MCF 10A (cell line): ENCODE results near the gene SHROOM3. TPM values are rescaled to one million over a fixed set of nuclear protein-coding genes. Genes with fewer than 3 reads are reported as not detected.
A peak's percentile ranks its signal among the peaks of the same experiment; 100 is the strongest.

Source experiments
- BruUV-seq: library from RNA; stranded (reverse); fragments of 400-500 nt; replicated peaks from 2 replicates; lab custom pipeline; 2021; lab: Mats Ljungman, UMichigan
- CTCF ChIA-PET: fragments of 300-600 bp; sonication (Branson Sonifier 250); formaldehyde crosslinking; extraction: SDS; loops from one replicate; lab custom pipeline; 2021; ENCODE audit warnings: antibody characterized with exemption, inconsistent platforms; lab: Yijun Ruan, JAX
- POLR2A ChIA-PET: fragments of 300-600, 350-650 bp; sonication (Branson Sonifier 250); formaldehyde crosslinking; extraction: SDS; loops from one replicate; lab custom pipeline; 2020; ENCODE audit warnings: antibody characterized with exemption, inconsistent platforms; lab: Yijun Ruan, JAX
- DNase-seq: peaks from one replicate; pipeline ENCODE4 v3.0.0-alpha.2; 2018; ENCODE audit not compliant: unreplicated experiment
- H3K27ac Mint-ChIP-seq: one replicate; pipeline ENCODE4 v1.8.0; 2022; ENCODE audit warnings: mild to moderate bottlenecking, low read depth, mixed read lengths; ENCODE audit not compliant: unreplicated experiment
- H3K27me3 Mint-ChIP-seq: one replicate; pipeline ENCODE4 v1.8.0; 2022; ENCODE audit warnings: mixed read lengths; ENCODE audit not compliant: insufficient read depth, unreplicated experiment
- H3K36me3 Mint-ChIP-seq: one replicate; pipeline ENCODE4 v1.8.0; 2022; ENCODE audit warnings: mild to moderate bottlenecking, moderate library complexity, mixed read lengths; ENCODE audit not compliant: insufficient read depth, unreplicated experiment
- H3K4me1 Mint-ChIP-seq: one replicate; pipeline ENCODE4 v1.8.0; 2022; ENCODE audit warnings: mixed read lengths; ENCODE audit not compliant: insufficient read depth, unreplicated experiment
- H3K4me3 Mint-ChIP-seq: one replicate; pipeline ENCODE4 v1.8.0; 2022; ENCODE audit warnings: mild to moderate bottlenecking, moderate library complexity, mixed read lengths; ENCODE audit not compliant: unreplicated experiment
- H3K9me3 Mint-ChIP-seq: one replicate; pipeline ENCODE4 v1.8.0; 2022; ENCODE audit warnings: mixed read lengths; ENCODE audit not compliant: unreplicated experiment
- CTCF ChIP-seq: fragments of 200-600 bp; IDR thresholded peaks from one replicate; pipeline ENCODE4 v1.8.0; 2022; ENCODE audit warnings: antibody characterized with exemption, mild to moderate bottlenecking; ENCODE audit not compliant: unreplicated experiment
- intact Hi-C: fragments of 100-400 bp; cut with micrococcal nuclease; formaldehyde crosslinking; loops from 2 replicates; pipeline ENCODE4 v1.14.1; 2022
- total RNA-seq: library from RNA; stranded (reverse); gene quantifications from 2 replicates; pipeline ENCODE4 v1.2.3, GENCODE V29; 2022

Gene SHROOM3
- total RNA-seq, 1 experiment from 2014 or later: 20.7 TPM

- no peak overlapping the region for H3K4me3 Mint-ChIP-seq
- CTCF ChIA-PET: interaction anchor here (0.7 to 1.1 kb wide), 3 partner anchors 18 to 274 kb away, joined by 3 to 5 read pairs (median 4); no protein-coding TSS in a partner anchor
- H3K9me3 Mint-ChIP-seq: peaks cover 4% of the 10 kb centered on the region
- no peaks in the 10 kb centered on the region for H3K36me3 Mint-ChIP-seq
- no peak for TF ChIP-seq CTCF
- H3K4me1 Mint-ChIP-seq: peaks cover 19% of the 10 kb centered on the region
- POLR2A ChIA-PET: interaction anchor here (1.2 to 2.2 kb wide), 4 partner anchors 8 to 43 kb away, joined by 3 to 24 read pairs (median 7); partner anchors contain the start of gene SHROOM3
- H3K27me3 Mint-ChIP-seq: no peaks in the 10 kb centered on the region
- H3K27ac Mint-ChIP-seq: peak overlapping the region; percentile 90
- peak; percentile 78 for DNase-seq
- BruUV-seq: no TSS peak
- intact Hi-C loops: no loop called here
These were observed 22.9 kb downstream of the SHROOM3 start for GRCh38 chr4:76457885-76458284.

- TF ChIP-seq CTCF: no peak
- Mint-ChIP-seq H3K27ac (peak overlapping the region; percentile 90), H3K4me3 (no peak overlapping the region), H3K36me3 (no peaks in the 10 kb centered on the region), H3K27me3 (no peaks in the 10 kb centered on the region), H3K9me3 (peaks cover 8% of the 10 kb centered on the region), H3K4me1 (peaks cover 19% of the 10 kb centered on the region)
- BruUV-seq: TSS peak; percentile 82
- POLR2A ChIA-PET: interaction anchor here (0.5 to 2.2 kb wide), 11 partner anchors 8 to 295 kb away, joined by 3 to 24 read pairs (median 3); partner anchors contain the start of gene SHROOM3
- no peak for DNase-seq
- CTCF ChIA-PET: interaction anchor here (0.5 to 1.1 kb wide), 3 partner anchors 42 to 489 kb away, joined by 3 to 6 read pairs (median 4); no protein-coding TSS in a partner anchor
- intact Hi-C loops: no loop called here
These were observed 23.3 kb downstream of the SHROOM3 start for GRCh38 chr4:76458297-76458696.

- intact Hi-C loops: no loop called here
- Mint-ChIP-seq H3K36me3 (no peaks in the 10 kb centered on the region), H3K9me3 (peaks cover 9% of the 10 kb centered on the region), H3K4me3 (no peak overlapping the region), H3K4me1 (peaks cover 19% of the 10 kb centered on the region), H3K27me3 (no peaks in the 10 kb centered on the region), H3K27ac (peak overlapping the region; percentile 90)
- TF ChIP-seq CTCF: no peak
- no TSS peak for BruUV-seq
- ChIA-PET POLR2A (interaction anchor here (0.5 to 2.2 kb wide), 14 partner anchors 8 to 296 kb away, joined by 3 to 24 read pairs (median 3); partner anchors contain the start of gene SHROOM3), CTCF (interaction anchor here (0.5 to 1.9 kb wide), 4 partner anchors 11 to 489 kb away, joined by 3 to 6 read pairs (median 4); no protein-coding TSS in a partner anchor)
- peak; percentile 11 for DNase-seq
These were observed 23.8 kb downstream of the SHROOM3 start for GRCh38 chr4:76458825-76459224.

- Mint-ChIP-seq H3K27ac (peak overlapping the region; percentile 90), H3K9me3 (peaks cover 9% of the 10 kb centered on the region), H3K27me3 (no peaks in the 10 kb centered on the region), H3K4me1 (peaks cover 19% of the 10 kb centered on the region), H3K36me3 (no peaks in the 10 kb centered on the region), H3K4me3 (peak overlapping the region; percentile 32)
- no peak for TF ChIP-seq CTCF
- intact Hi-C loops: no loop called here
- peak; percentile 47 for DNase-seq
- no TSS peak for BruUV-seq
- ChIA-PET POLR2A (interaction anchor here (0.7 to 2.2 kb wide), 11 partner anchors 8 to 128 kb away, joined by 3 to 24 read pairs (median 4); partner anchors contain the start of gene SHROOM3), CTCF (interaction anchor here (0.6 to 1.9 kb wide), 4 partner anchors 10 to 1128 kb away, joined by 3 to 5 read pairs (median 3); no protein-coding TSS in a partner anchor)
These were observed 24.3 kb downstream of the SHROOM3 start for GRCh38 chr4:76459291-76459723.
